Activated CD4-positive, alpha-beta T cell treated with anti-CD3 and anti-CD28 coated beads for 4 hours (primary cell): Measurements from ENCODE around the gene GMIP.
A peak's percentile ranks its signal among the peaks of the same experiment; 100 is the strongest.
"Not testable (repeated sequence)": the region's sequence is repeated elsewhere in the genome, so short reads cannot be mapped to it uniquely, and the experiment has no call there.

Experiments used
- DNase-seq, 2 donors: peaks; one replicate each; pipeline ENCODE4 v3.0.0-alpha.2; 2020

Gene GMIP

GRCh38 chr19:19634516-19635312, 8.7 kb downstream of the GMIP start:
- no peak for DNase-seq

- DNase-seq: no peak
Measured at GRCh38 chr19:19633711-19634515, 9.5 kb downstream of the GMIP start.

- no peak for DNase-seq
Measured at GRCh38 chr19:19632661-19633060, 10.8 kb downstream of the GMIP start.

- no peak for DNase-seq
Measured at GRCh38 chr19:19631346-19631745, 12.1 kb downstream of the GMIP start.

- DNase-seq: no peak
Measured at GRCh38 chr19:19630426-19630825, 13.0 kb downstream of the GMIP start.

GRCh38 chr19:19630062-19630414, 13.4 kb downstream of the GMIP start:
- DNase-seq: no peak

- DNase-seq: peak; percentile 51 to 53
Measured at GRCh38 chr19:19628501-19629134, 14.8 kb downstream of the GMIP start.

- peak; percentile 76 to 80 for DNase-seq
Measured at GRCh38 chr19:19627621-19628500, 15.6 kb downstream of the GMIP start, which contains the start of gene LPAR2. TSS of gene LPAR2 (minus strand) at chr19:19628220. CDS start at chr19:19627275, 945 bp downstream.

- DNase-seq: no peak
Measured at GRCh38 chr19:19626516-19627472, 16.7 kb downstream of the GMIP start.

GRCh38 chr19:19624032-19624570, 19.4 kb downstream of the GMIP start:
- DNase-seq: no peak

GRCh38 chr19:19623383-19623782, 20.1 kb downstream of the GMIP start:
- no peak for DNase-seq

GRCh38 chr19:19619849-19620210, 23.6 kb downstream of the GMIP start:
- no peak for DNase-seq

- DNase-seq: no peak
Measured at GRCh38 chr19:19619181-19619848, 24.1 kb downstream of the GMIP start.

- DNase-seq: peak; percentile 99
Measured at GRCh38 chr19:19618219-19619051, 25.0 kb downstream of the GMIP start, which contains the start of gene PBX4. TSS of gene PBX4 (minus strand) at chr19:19618687. CDS start at chr19:19618629, 58 bp downstream.

- DNase-seq: peak; percentile 35 to 37
Measured at GRCh38 chr19:19615086-19615485, 28.4 kb downstream of the GMIP start.

GRCh38 chr19:19613506-19613905, 30.0 kb downstream of the GMIP start:
- DNase-seq: no peak

GRCh38 chr19:19610376-19611202, 32.9 kb downstream of the GMIP start:
- DNase-seq: no peak

GRCh38 chr19:19606686-19607085, 36.8 kb downstream of the GMIP start:
- not testable (repeated sequence) for DNase-seq
